Measurements from ENCODE around the gene CDT1. TPM values are rescaled to one million over a fixed set of nuclear protein-coding genes. Genes with fewer than 3 reads are reported as not detected.

CDT1 gene
- total RNA-seq, 6 experiments from 2014 or later = 13.3 to 28.2 (median 22.2) TPM

- H3K4me1 Mint-ChIP-seq (ENCODE audit: low read depth) = no peaks in the 10 kb centered on the region
- no peak overlapping the region for H3K4me3 Mint-ChIP-seq
- TF ChIP-seq CTCF (IDR thresholded peaks at IDR 0.05) = no peak
- no peaks in the 10 kb centered on the region for H3K36me3 Mint-ChIP-seq (ENCODE audit: low read depth)
- H3K27me3 Mint-ChIP-seq (ENCODE audit: insufficient read depth) = no peaks in the 10 kb centered on the region
- no peak overlapping the region for H3K27ac Mint-ChIP-seq
- H3K9me3 Mint-ChIP-seq = no peaks in the 10 kb centered on the region
- DNase-seq = no peak
These were observed 32.2 kb downstream of the CDT1 start for GRCh38 chr16:88835818-88836217.

- DNase-seq = no peak
- Mint-ChIP-seq H3K4me1 (ENCODE audit: low read depth) (no peaks in the 10 kb centered on the region), H3K9me3 (no peaks in the 10 kb centered on the region), H3K4me3 (no peak overlapping the region), H3K27me3 (ENCODE audit: insufficient read depth) (no peaks in the 10 kb centered on the region), H3K36me3 (ENCODE audit: low read depth) (no peaks in the 10 kb centered on the region), H3K27ac (no peak overlapping the region)
- no peak for TF ChIP-seq CTCF (IDR thresholded peaks at IDR 0.05)
These were observed 33.2 kb downstream of the CDT1 start for GRCh38 chr16:88836791-88837190.

GRCh38 chr16:88837806-88838205 lies 34.2 kb downstream of the CDT1 start:
- no peak overlapping the region for H3K27ac Mint-ChIP-seq
- H3K4me3 Mint-ChIP-seq = no peak overlapping the region
- H3K27me3 Mint-ChIP-seq (ENCODE audit: insufficient read depth) = no peaks in the 10 kb centered on the region; the same call in 1 of the 2 replicates
- no peaks in the 10 kb centered on the region for H3K9me3 Mint-ChIP-seq
- no peak for DNase-seq
- TF ChIP-seq CTCF (IDR thresholded peaks at IDR 0.05) = no peak
- H3K36me3 Mint-ChIP-seq (ENCODE audit: low read depth) = no peaks in the 10 kb centered on the region
- no peaks in the 10 kb centered on the region for H3K4me1 Mint-ChIP-seq (ENCODE audit: low read depth)

GRCh38 chr16:88838566-88838965 lies 35.0 kb downstream of the CDT1 start:
- Mint-ChIP-seq H3K27ac (no peak overlapping the region), H3K9me3 (no peaks in the 10 kb centered on the region), H3K36me3 (ENCODE audit: low read depth) (no peaks in the 10 kb centered on the region), H3K27me3 (ENCODE audit: insufficient read depth) (no peaks in the 10 kb centered on the region; the same call in none of the 2 replicates), H3K4me3 (no peak overlapping the region), H3K4me1 (ENCODE audit: low read depth) (no peaks in the 10 kb centered on the region)
- no peak for TF ChIP-seq CTCF (IDR thresholded peaks at IDR 0.05)
- DNase-seq = no peak

GRCh38 chr16:88839026-88839529 lies 35.5 kb downstream of the CDT1 start:
- H3K36me3 Mint-ChIP-seq (ENCODE audit: low read depth) = no peaks in the 10 kb centered on the region
- no peak overlapping the region for H3K4me3 Mint-ChIP-seq
- H3K27me3 Mint-ChIP-seq (ENCODE audit: insufficient read depth) = no peaks in the 10 kb centered on the region; the same call in none of the 2 replicates
- DNase-seq = no peak
- no peaks in the 10 kb centered on the region for H3K9me3 Mint-ChIP-seq
- TF ChIP-seq CTCF (IDR thresholded peaks at IDR 0.05) = peak; percentile 39; the same call in 1 of the 2 replicates
- H3K27ac Mint-ChIP-seq = no peak overlapping the region
- H3K4me1 Mint-ChIP-seq (ENCODE audit: low read depth) = no peaks in the 10 kb centered on the region
